Measurements from ENCODE around the gene FGD5. TPM values are rescaled to one million over a fixed set of nuclear protein-coding genes. Genes with fewer than 3 reads are reported as not detected.

FGD5 gene
- total and polyA plus RNA-seq, 2 donors (not counting 1 experiment from before 2014, with no cell fraction given) = not detected

DNA sequence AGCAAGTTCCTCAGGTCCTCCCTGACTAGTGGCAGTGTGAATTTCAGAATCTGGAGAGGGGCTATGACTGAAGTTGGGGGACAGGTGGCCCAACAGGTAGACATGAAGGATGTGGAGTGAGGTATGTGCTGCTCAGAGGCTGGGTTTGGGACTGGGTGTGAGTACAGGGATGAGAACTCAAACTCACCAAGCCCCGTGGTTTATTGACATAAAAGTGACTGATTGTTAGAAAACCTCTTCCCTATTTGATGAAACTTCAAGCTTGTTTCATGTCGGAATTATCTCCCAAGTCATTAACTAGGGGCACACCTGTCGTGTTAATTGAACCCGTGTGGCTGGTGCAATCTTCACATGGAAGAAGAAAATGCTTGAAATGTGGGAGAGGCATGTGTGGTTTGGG, 27.1 kb downstream of the FGD5 start:
- no peak for ATAC-seq (ENCODE audit: low read depth)
- H3K36me3 ChIP-seq (replicated peaks in 1 of 2; ENCODE audit: control extremely low read depth in 1 of 2, control insufficient read depth in 1 of 2, extremely low read depth in 1 of 2, insufficient read depth in 2 of 2, low read length in 1 of 2) = no peaks in the 10 kb centered on the region
- Mint-ChIP-seq H3K27me3 (peaks cover 6% of the 10 kb centered on the region), H3K4me3 (no peak overlapping the region), H3K4me1 (peaks cover 30% of the 10 kb centered on the region), H3K9me3 (ENCODE audit: insufficient read depth) (no peaks in the 10 kb centered on the region), H3K27ac (no peak overlapping the region)
- no peaks in the 10 kb centered on the region for H3K79me2 ChIP-seq (ENCODE audit: control insufficient read depth, insufficient read depth, low read length)
- H3K4me2 ChIP-seq (replicated peaks; ENCODE audit: low read depth, low read length, poor library complexity, severe bottlenecking) = no peak overlapping the region
- 81% methylated on average over 3 of the region's 4 CpGs for WGBS (ENCODE audit: insufficient coverage)
- H3K9ac ChIP-seq (ENCODE audit: low read length) = no peak overlapping the region
- H3K9me3 ChIP-seq (ENCODE audit: control extremely low read depth in 1 of 3, control insufficient read depth in 2 of 3, insufficient read depth in 1 of 3, low read length in 2 of 3) = peaks cover 0 to 8% (median 0%) of the 10 kb centered on the region in 3 donors
- H3K27ac ChIP-seq (ENCODE audit: low read length in 2 of 2) = no peak overlapping the region
- DNase-seq = no peak
- H3K4me1 ChIP-seq (ENCODE audit: control insufficient read depth in 2 of 2, insufficient read depth in 2 of 2, low read length in 2 of 2) = peaks cover 9 to 17% of the 10 kb centered on the region in 2 donors
- POLR2A ChIA-PET = no interaction called here
- H4K20me1 ChIP-seq (ENCODE audit: control insufficient read depth, insufficient read depth, low read length, poor library complexity, severe bottlenecking) = no peaks in the 10 kb centered on the region
- no peak overlapping the region for H3K4me3 ChIP-seq (ENCODE audit: control extremely low read depth in 1 of 5, extremely low read depth in 1 of 5, insufficient read depth in 1 of 5, low read depth in 2 of 5, low read length in 4 of 5)
- no peak overlapping the region for H2AFZ ChIP-seq (ENCODE audit: insufficient read depth, low read depth, low read length, poor library complexity, severe bottlenecking)
- TF ChIP-seq, protein P1, sequence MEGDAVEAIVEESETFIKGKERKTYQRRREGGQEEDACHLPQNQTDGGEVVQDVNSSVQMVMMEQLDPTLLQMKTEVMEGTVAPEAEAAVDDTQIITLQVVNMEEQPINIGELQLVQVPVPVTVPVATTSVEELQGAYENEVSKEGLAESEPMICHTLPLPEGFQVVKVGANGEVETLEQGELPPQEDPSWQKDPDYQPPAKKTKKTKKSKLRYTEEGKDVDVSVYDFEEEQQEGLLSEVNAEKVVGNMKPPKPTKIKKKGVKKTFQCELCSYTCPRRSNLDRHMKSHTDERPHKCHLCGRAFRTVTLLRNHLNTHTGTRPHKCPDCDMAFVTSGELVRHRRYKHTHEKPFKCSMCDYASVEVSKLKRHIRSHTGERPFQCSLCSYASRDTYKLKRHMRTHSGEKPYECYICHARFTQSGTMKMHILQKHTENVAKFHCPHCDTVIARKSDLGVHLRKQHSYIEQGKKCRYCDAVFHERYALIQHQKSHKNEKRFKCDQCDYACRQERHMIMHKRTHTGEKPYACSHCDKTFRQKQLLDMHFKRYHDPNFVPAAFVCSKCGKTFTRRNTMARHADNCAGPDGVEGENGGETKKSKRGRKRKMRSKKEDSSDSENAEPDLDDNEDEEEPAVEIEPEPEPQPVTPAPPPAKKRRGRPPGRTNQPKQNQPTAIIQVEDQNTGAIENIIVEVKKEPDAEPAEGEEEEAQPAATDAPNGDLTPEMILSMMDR (IDR thresholded peaks at IDR 0.05) = no peak
- CTCF ChIA-PET = no interaction called here
- intact Hi-C loops (cut with micrococcal nuclease) = no loop called here
- peaks cover 0 to 5% (median 2%) of the 10 kb centered on the region in 4 experiments for H3K27me3 ChIP-seq (replicated peaks in 1 of 4; ENCODE audit: control extremely low read depth in 1 of 4, control insufficient read depth in 3 of 4, insufficient read depth in 4 of 4, low read length in 3 of 4)

DNA sequence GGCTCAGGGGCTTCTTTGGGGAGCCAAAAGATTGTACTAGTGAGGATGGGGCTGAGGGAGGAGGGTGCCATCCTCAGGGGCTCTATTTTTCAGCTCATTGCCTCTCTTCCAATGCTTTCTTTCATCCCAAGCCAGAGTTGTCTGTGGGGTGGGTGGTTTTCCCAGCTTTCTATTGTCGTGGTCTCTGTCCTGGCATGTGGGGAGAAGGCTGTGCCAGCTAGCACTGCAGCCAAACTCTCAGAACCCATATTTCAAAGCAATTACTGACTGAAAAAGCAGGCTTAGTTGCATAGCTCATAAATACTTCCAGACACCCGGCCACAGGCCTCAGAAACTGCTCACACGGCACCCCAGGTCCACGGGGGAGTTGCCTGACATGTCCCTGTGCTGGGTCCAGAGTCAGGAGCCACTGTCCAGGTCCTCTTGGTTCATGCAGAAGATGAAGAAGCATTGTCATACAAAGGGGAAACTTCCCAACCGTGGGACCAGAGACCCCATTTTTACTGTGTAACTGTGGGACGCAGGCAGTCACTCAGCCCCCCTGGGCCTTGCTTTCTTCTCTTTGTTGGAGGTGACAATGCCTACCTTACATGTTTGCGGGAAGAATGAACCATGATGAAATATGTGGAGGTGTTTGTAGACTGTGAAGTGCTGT, 27.6 kb downstream of the FGD5 start:
- Histone ChIP-seq H2AFZ (ENCODE audit: insufficient read depth, low read depth, low read length, poor library complexity, severe bottlenecking) (no peak overlapping the region), H3K27me3 (replicated peaks in 1 of 4; ENCODE audit: control extremely low read depth in 1 of 4, control insufficient read depth in 3 of 4, insufficient read depth in 4 of 4, low read length in 3 of 4) (peaks cover 0 to 5% (median 2%) of the 10 kb centered on the region in 4 experiments), H3K9ac (ENCODE audit: low read length) (no peak overlapping the region), H3K4me1 (ENCODE audit: control insufficient read depth in 2 of 2, insufficient read depth in 2 of 2, low read length in 2 of 2) (peaks cover 9 to 17% of the 10 kb centered on the region in 2 donors), H3K79me2 (ENCODE audit: control insufficient read depth, insufficient read depth, low read length) (no peaks in the 10 kb centered on the region), H3K4me3 (ENCODE audit: control extremely low read depth in 1 of 5, extremely low read depth in 1 of 5, insufficient read depth in 1 of 5, low read depth in 2 of 5, low read length in 4 of 5) (no peak overlapping the region), H3K4me2 (replicated peaks; ENCODE audit: low read depth, low read length, poor library complexity, severe bottlenecking) (no peak overlapping the region), H3K36me3 (replicated peaks in 1 of 2; ENCODE audit: control extremely low read depth in 1 of 2, control insufficient read depth in 1 of 2, extremely low read depth in 1 of 2, insufficient read depth in 2 of 2, low read length in 1 of 2) (no peaks in the 10 kb centered on the region), H3K27ac (ENCODE audit: low read length in 2 of 2) (no peak overlapping the region), H3K9me3 (ENCODE audit: control extremely low read depth in 1 of 3, control insufficient read depth in 2 of 3, insufficient read depth in 1 of 3, low read length in 2 of 3) (peaks cover 0 to 8% (median 0%) of the 10 kb centered on the region in 3 donors), H4K20me1 (ENCODE audit: control insufficient read depth, insufficient read depth, low read length, poor library complexity, severe bottlenecking) (no peaks in the 10 kb centered on the region)
- no peak for DNase-seq
- Mint-ChIP-seq H3K4me1 (peaks cover 30% of the 10 kb centered on the region), H3K27ac (no peak overlapping the region), H3K27me3 (peaks cover 3% of the 10 kb centered on the region), H3K9me3 (ENCODE audit: insufficient read depth) (no peaks in the 10 kb centered on the region), H3K4me3 (no peak overlapping the region)
- ChIA-PET POLR2A (no interaction called here), CTCF (no interaction called here)
- TF ChIP-seq EZH2 (IDR thresholded peaks at IDR 0.05; ENCODE audit: borderline replicate concordance, insufficient read depth, low read depth, low read length, poor library complexity, severe bottlenecking) = no peak
- TF ChIP-seq, protein P1 (IDR thresholded peaks at IDR 0.05) = no peak
- no peak for ATAC-seq (ENCODE audit: low read depth)
- intact Hi-C loops (cut with micrococcal nuclease) = no loop called here
- 77% methylated on average over 5 of the region's 7 CpGs for WGBS (ENCODE audit: insufficient coverage)
